Brain microvascular endothelial cell (primary cell): ENCODE data around the gene LSG1.

ENCODE experiments used
- DNase-seq: peaks from one replicate; pipeline ENCODE4 v3.0.0-alpha.2; 2020
- H3K27ac ChIP-seq: fragments of 250-450 bp; sonication (Bioruptor Pico); 2 replicates; pipeline ENCODE4 v1.5.1; 2020; ENCODE audit warnings: mild to moderate bottlenecking, moderate library complexity
- H3K27me3 ChIP-seq: fragments of 250-450 bp; sonication (Bioruptor Pico); replicated peaks from 2 replicates; pipeline ENCODE4 v1.5.1; 2020; ENCODE audit warnings: mild to moderate bottlenecking
- H3K36me3 ChIP-seq: fragments of 250-450 bp; sonication (Bioruptor Pico); replicated peaks from 2 replicates; pipeline ENCODE4 v1.5.1; 2020; ENCODE audit warnings: mild to moderate bottlenecking
- H3K4me3 ChIP-seq: 2 replicates; pipeline ENCODE4 v1.5.1; 2011; ENCODE audit warnings: low read depth, mild to moderate bottlenecking, control low read depth, low read length, moderate library complexity
- CTCF ChIP-seq: IDR thresholded peaks from 2 replicates; pipeline ENCODE4 v1.5.1; 2011; ENCODE audit warnings: low read depth, mild to moderate bottlenecking, moderate library complexity, low read length, control low read depth, inconsistent platforms; ENCODE audit errors: missing control alignments
- in situ Hi-C: cut with HindIII; loops from 2 replicates; pipeline ENCODE4 v1.10.0; 2017; ENCODE audit warnings: low sequenced_read_pairs, low pct_ligation_motif_present

The LSG1 gene

GRCh38 chr3:194673761-194674160, 1.8 kb upstream of the LSG1 start:
- in situ Hi-C loops: loop anchor here (25.0 kb wide), 1 partner anchor 439 kb away; no protein-coding TSS in a partner anchor
- Histone ChIP-seq H3K36me3 (peaks cover 3% of the 10 kb centered on the region), H3K27me3 (no peaks in the 10 kb centered on the region), H3K4me3 (no peak overlapping the region), H3K27ac (no peak overlapping the region)
- TF ChIP-seq CTCF: no peak
- no peak for DNase-seq

GRCh38 chr3:194672876-194673275, 885 bp upstream of the LSG1 start:
- Histone ChIP-seq H3K36me3 (peaks cover 3% of the 10 kb centered on the region), H3K27me3 (no peaks in the 10 kb centered on the region), H3K27ac (peak overlapping the region; percentile 98), H3K4me3 (peak overlapping the region; percentile 99)
- no peak for DNase-seq
- in situ Hi-C loops: loop anchor here (25.0 kb wide), 1 partner anchor 439 kb away; no protein-coding TSS in a partner anchor
- TF ChIP-seq CTCF: no peak

- in situ Hi-C loops: loop anchor here (25.0 kb wide), 1 partner anchor 441 kb away; no protein-coding TSS in a partner anchor
- H3K4me3 ChIP-seq: peak overlapping the region; percentile 99
- TF ChIP-seq CTCF: peak; percentile 63
- no peaks in the 10 kb centered on the region for H3K27me3 ChIP-seq
- H3K36me3 ChIP-seq: peaks cover 3% of the 10 kb centered on the region
- DNase-seq: peak; percentile 40
- peak overlapping the region; percentile 98 for H3K27ac ChIP-seq
Measured at GRCh38 chr3:194671511-194671899, 486 bp downstream of the LSG1 start.

GRCh38 chr3:194667363-194667762, 4.6 kb downstream of the LSG1 start:
- in situ Hi-C loops: loop anchor here (25.0 kb wide), 1 partner anchor 445 kb away; no protein-coding TSS in a partner anchor
- DNase-seq: no peak

GRCh38 chr3:194664857-194665256, 7.1 kb downstream of the LSG1 start:
- Histone ChIP-seq H3K27ac (no peak overlapping the region), H3K36me3 (peaks cover 25% of the 10 kb centered on the region), H3K27me3 (no peaks in the 10 kb centered on the region), H3K4me3 (no peak overlapping the region)
- TF ChIP-seq CTCF: no peak
- in situ Hi-C loops: loop anchor here (25.0 kb wide), 1 partner anchor 447 kb away; no protein-coding TSS in a partner anchor
- peak; percentile 65 for DNase-seq

More at GRCh38 chr3:194667363-194667762, 4.6 kb downstream of the LSG1 start:
- TF ChIP-seq CTCF: no peak
- H3K36me3 ChIP-seq: peaks cover 24% of the 10 kb centered on the region
- H3K27me3 ChIP-seq: no peaks in the 10 kb centered on the region
- no peak overlapping the region for H3K27ac ChIP-seq
- no peak overlapping the region for H3K4me3 ChIP-seq

GRCh38 chr3:194661946-194662345, 10.0 kb downstream of the LSG1 start:
- no peak for TF ChIP-seq CTCF
- H3K4me3 ChIP-seq: no peak overlapping the region
- no peak for DNase-seq
- in situ Hi-C loops: loop anchor here (25.0 kb wide), 1 partner anchor 450 kb away; no protein-coding TSS in a partner anchor
- peaks cover 40% of the 10 kb centered on the region for H3K36me3 ChIP-seq
- H3K27me3 ChIP-seq: no peaks in the 10 kb centered on the region
- H3K27ac ChIP-seq: no peak overlapping the region
